OCI-M1 (cell line): ENCODE data around the gene IQGAP1.

ENCODE experiments used
- DNase-seq: peaks from one replicate; lab custom pipeline; 2025; lab: John Stamatoyannopoulos, UW

IQGAP1 gene

DNA sequence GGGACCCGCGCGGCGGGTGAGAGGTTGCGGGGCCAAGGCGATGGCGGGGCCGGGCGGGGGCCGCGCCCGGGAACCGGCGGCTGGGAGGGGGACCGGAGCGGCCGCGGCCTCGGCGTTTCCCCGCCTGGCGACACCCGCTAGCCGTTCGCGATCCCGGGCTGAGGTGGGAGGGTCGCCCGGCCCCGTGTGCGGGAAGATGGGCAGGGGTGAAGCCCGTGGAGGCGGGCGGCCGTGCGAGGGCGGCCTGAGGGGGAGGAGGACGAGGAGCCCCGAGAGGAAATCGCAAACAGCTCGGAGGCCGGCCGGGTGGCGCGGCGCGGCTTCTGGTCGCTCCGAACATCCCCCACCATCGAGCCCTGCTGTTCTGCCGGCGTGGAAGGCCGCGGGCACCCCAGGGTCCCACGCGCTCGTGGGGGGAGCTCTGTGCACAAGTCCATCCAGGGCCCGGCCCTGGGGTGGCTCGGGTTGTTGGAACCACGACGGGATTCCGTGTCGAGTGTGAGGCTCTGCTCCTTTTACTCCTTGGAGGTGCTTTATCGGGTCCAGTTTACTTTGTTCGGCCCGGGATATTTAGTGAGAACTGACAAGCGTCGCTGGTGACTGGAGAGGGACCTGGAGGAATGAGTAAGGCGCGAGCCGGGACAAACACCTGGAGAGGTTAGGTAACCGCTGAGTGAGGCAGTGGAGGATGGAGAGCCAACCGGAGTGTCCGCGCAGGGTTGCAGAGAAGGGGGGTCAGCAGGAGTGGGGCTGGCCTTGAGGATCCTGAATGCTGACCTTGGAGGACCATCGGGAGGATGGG is 142.4 kb downstream of the IQGAP1 start:
- DNase-seq = peak; percentile 40

GRCh38 chr15:90531147-90531546 is 143.1 kb downstream of the IQGAP1 start:
- DNase-seq = peak; percentile 13

DNA sequence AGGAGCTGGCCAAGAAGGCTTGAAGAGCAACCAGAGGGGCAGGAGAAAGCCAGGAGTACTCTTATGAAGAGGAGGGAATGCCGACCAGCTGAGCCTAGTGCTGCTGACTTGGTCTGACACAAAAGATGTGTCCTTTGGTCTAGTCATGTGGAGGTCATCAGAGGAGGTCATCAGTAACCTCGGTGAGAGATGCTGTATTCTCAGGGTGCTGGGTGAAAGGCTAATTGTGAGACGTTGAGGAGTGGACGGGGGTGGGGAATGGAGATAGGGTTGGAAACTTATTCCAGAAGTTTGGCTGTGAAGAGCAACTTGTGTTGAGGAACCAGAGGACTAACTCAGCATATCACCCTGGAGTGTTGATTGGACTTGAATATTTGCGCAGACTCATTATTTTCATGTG is 147.2 kb downstream of the IQGAP1 start:
- DNase-seq = no peak

GRCh38 chr15:90539789-90540188 is 151.7 kb downstream of the IQGAP1 start:
- DNase-seq = no peak

DNA sequence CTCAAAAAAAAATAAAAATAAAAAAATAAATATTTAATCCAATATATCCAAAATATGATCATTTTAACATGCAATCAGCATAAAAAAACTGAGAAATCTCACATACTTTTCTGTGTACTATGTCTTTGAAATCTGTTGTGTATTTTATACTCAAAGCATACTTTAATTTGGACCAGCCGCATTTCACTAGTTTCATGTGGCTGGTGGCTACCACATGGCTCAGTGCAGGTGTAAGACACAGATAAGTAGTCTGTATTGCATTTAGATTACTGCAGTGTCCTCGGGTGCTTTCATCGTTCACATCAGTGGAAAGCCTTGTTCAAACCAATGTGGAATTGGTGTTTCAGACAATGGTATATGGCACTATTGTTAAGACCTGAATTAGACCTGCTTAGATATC is 152.7 kb downstream of the IQGAP1 start:
- DNase-seq = peak; percentile 68

DNA sequence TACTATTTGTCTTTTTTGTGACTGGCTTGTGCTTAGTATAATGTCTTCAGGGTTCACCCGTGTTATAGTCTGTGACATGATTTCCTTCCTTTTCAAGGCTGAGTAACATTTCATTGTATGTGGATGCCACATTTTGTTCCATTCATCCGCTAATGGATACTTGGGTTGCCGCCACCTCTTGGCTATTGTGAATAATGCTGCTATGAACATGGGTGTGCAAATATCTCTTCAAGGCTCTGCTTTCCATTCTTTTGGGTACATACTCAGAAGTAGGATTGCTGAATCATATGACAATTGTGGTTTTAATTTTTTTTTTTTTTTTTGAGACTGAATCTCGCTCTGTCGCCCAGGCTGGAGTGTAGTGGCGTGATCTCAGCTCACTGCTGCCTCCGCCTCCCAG is 157.1 kb downstream of the IQGAP1 start:
- DNase-seq = peak; percentile 33

DNA sequence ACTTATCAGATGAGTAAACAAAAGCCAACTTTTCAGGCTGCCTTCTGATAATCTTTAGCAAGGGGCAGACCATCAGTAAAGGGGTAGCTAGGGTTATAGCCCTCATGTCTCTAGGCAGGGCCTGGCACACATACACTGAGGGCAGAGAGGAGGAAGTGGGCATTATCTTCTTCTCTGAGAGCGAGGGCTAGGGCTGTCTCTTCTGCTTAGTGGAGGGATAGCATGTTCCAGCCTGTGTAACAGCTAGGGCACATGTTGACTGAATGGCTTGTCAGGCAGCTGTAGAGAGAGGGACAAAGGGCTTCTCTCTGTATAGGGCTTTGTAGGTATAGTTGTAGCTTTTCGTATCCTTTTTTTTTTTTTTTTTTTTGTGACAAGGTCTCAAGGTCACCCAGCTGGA is 159.5 kb downstream of the IQGAP1 start:
- DNase-seq = no peak

- DNase-seq = no peak
Measured at GRCh38 chr15:90550919-90551318, 162.9 kb downstream of the IQGAP1 start.
